Upper lobe of left lung (tissue), 4 donors: ENCODE data around the gene KRTAP17-1.

Experiments used
- CTCF ChIP-seq, 6 experiments: fragments of 450-650 bp in 4 of 6; fragments of 200-600 bp in 2 of 6; sonication (generic) in 2 of 6; IDR thresholded peaks; one replicate each; pipeline ENCODE4 v1.5.1; 2016 to 2019; ENCODE audit warnings: antibody characterized with exemption in 6 of 6
- POLR2AphosphoS5 ChIP-seq, 2 donors: sonication (generic); formaldehyde crosslinking; IDR thresholded peaks; one replicate each; pipeline ENCODE4 v1.5.1; 2017; ENCODE audit warnings: antibody characterized with exemption in 2 of 2

- TF ChIP-seq CTCF (IDR thresholded peaks at IDR 0.05) (no peak), POLR2AphosphoS5 (IDR thresholded peaks at IDR 0.05) (no peak)
Measured at GRCh38 chr17:41296846-41297245, 18.7 kb downstream of the KRTAP17-1 start.
